HCT116 (cell line): ENCODE measurements around the gene SUCLG2. TPM values are rescaled to one million over a fixed set of nuclear protein-coding genes. Genes with fewer than 3 reads are reported as not detected.

ENCODE experiments used
- ATAC-seq: fragments of 200-7000 bp; cut with Tn5 transposase; 2 replicates; pipeline ENCODE4 v1.9.1; 2020; ENCODE audit warnings: mild to moderate bottlenecking, moderate library complexity
- BruUV-seq: library from RNA; stranded (reverse); fragments of 400-500 nt; replicated peaks from 2 replicates; lab custom pipeline; 2021; lab: Mats Ljungman, UMichigan
- CTCF ChIA-PET: fragments of 300-600 bp; sonication (Branson Sonifier 250); formaldehyde crosslinking; loops from one replicate; lab custom pipeline; 2021; ENCODE audit warnings: antibody characterized with exemption; lab: Charles Lee
- POLR2A ChIA-PET: fragments of 300-600, 350-600 bp; sonication (Branson Sonifier 250); formaldehyde crosslinking; loops from one replicate; lab custom pipeline; 2021; ENCODE audit warnings: antibody characterized with exemption; lab: Charles Lee
- RAD21 ChIA-PET, 2 experiments: fragments of 300-600 bp; sonication (Branson Sonifier 250); formaldehyde crosslinking; loops; one replicate each; lab custom pipeline; 2023; ENCODE audit warnings: low total read pairs in 2 of 2; ENCODE audit not compliant: uncharacterized antibody in 2 of 2, unreplicated experiment in 2 of 2, low non-redundant PET in 1 of 2; lab: Charles Lee
- DNase-seq: peaks from one replicate; pipeline ENCODE4 v3.0.0-alpha.2; 2010; ENCODE audit warnings: low read depth, low spot score
- H2AFZ ChIP-seq: fragments of 200-600 bp; shearing (Covaris generic), sonication (generic); 2 replicates; pipeline ENCODE4 v1.6.1; 2017; ENCODE audit warnings: low read depth, mixed run types, mixed read lengths, antibody characterized with exemption, low read length; ENCODE audit not compliant: poor library complexity, severe bottlenecking
- H3K27ac ChIP-seq: 2 replicates; pipeline ENCODE4 v1.5.1; 2012; ENCODE audit warnings: low read depth, low read length
- H3K27me3 ChIP-seq: fragments of 200-600 bp; sonication (generic); 2 replicates; pipeline ENCODE4 v1.6.1; 2016; ENCODE audit warnings: mixed run types, low read length, mixed read lengths; ENCODE audit not compliant: insufficient read depth
- H3K36me3 ChIP-seq, 2 experiments: fragments of 200-500 bp in 1 of 2; fragments of 200-600 bp in 1 of 2; sonication (Bioruptor generic) in 1 of 2; sonication (generic) in 1 of 2; 2 replicates each; pipeline versions ENCODE4 v1.5.1 to v1.6.1; 2014 to 2016; ENCODE audit warnings: low read length in 2 of 2, inconsistent platforms in 1 of 2, mixed read lengths in 1 of 2, mixed run types in 1 of 2; ENCODE audit not compliant: insufficient read depth in 2 of 2, control insufficient read depth in 1 of 2
- H3K4me1 ChIP-seq, 2 experiments: fragments of 200-600 bp in 1 of 2; sonication (generic) in 1 of 2; 2 replicates each; pipeline versions ENCODE4 v1.5.1 to v1.6.1; 2012 to 2017; ENCODE audit warnings: low read length in 2 of 2, inconsistent platforms in 1 of 2, mild to moderate bottlenecking in 1 of 2, mixed read lengths in 1 of 2, mixed run types in 1 of 2, moderate library complexity in 1 of 2; ENCODE audit not compliant: insufficient read depth in 2 of 2, control insufficient read depth in 1 of 2
- H3K4me2 ChIP-seq: fragments of 200-600 bp; sonication (generic); 2 replicates; pipeline ENCODE4 v1.6.1; 2017; ENCODE audit warnings: mixed run types, low read length, mixed read lengths
- H3K4me3 ChIP-seq, 2 experiments: fragments of 200-600 bp in 1 of 2; sonication (generic) in 1 of 2; replicated peaks in 1 of 2; 2 replicates each; pipeline ENCODE4 v1.5.1; 2011 to 2016; ENCODE audit warnings: low read length in 2 of 2, control low read depth in 1 of 2, low read depth in 1 of 2, mild to moderate bottlenecking in 1 of 2, mixed read lengths in 1 of 2, mixed run types in 1 of 2
- H3K79me2 ChIP-seq: fragments of 200-600 bp; sonication (generic); 2 replicates; pipeline ENCODE4 v1.6.1; 2017; ENCODE audit warnings: mild to moderate bottlenecking, mixed run types, low read length, moderate library complexity, mixed read lengths; ENCODE audit not compliant: insufficient read depth
- H3K9ac ChIP-seq: fragments of 200-600 bp; sonication (generic); 2 replicates; pipeline ENCODE4 v1.6.1; 2016; ENCODE audit warnings: low read length, mixed read lengths
- H3K9me2 ChIP-seq: fragments of 200-600 bp; sonication (generic), shearing (Covaris generic); 2 replicates; pipeline ENCODE4 v1.6.1; 2017; ENCODE audit warnings: mixed run types, mild to moderate bottlenecking, moderate library complexity; ENCODE audit not compliant: insufficient read depth
- H3K9me3 ChIP-seq, 2 experiments: fragments of 200-500 bp in 1 of 2; fragments of 200-600 bp in 1 of 2; sonication (Bioruptor generic) in 1 of 2; sonication (generic) in 1 of 2; 2 replicates each; pipeline ENCODE4 v1.6.1; 2014 to 2017; ENCODE audit warnings: low read length in 2 of 2, mixed read lengths in 2 of 2, inconsistent platforms in 1 of 2, low read depth in 1 of 2, mild to moderate bottlenecking in 1 of 2, mixed run types in 1 of 2, moderate library complexity in 1 of 2; ENCODE audit not compliant: control insufficient read depth in 1 of 2, insufficient read depth in 1 of 2
- H4K20me1 ChIP-seq: fragments of 200-600 bp; sonication (generic), shearing (Covaris generic); 2 replicates; pipeline ENCODE4 v1.6.1; 2017; ENCODE audit warnings: mixed run types, mild to moderate bottlenecking, moderate library complexity; ENCODE audit not compliant: insufficient read depth
- CBX3 ChIP-seq: IDR thresholded peaks from 2 replicates; pipeline ENCODE4 v1.6.1; 2012; ENCODE audit warnings: low read depth
- EGR1 ChIP-seq: IDR thresholded peaks from 2 replicates; pipeline ENCODE4 v1.6.1; 2012; ENCODE audit warnings: low read depth
- EZH2phosphoT487 ChIP-seq: fragments of 200-600 bp; IDR thresholded peaks from 2 replicates; pipeline ENCODE4 v1.6.1; 2018; ENCODE audit warnings: antibody characterized with exemption, borderline replicate concordance
- FOSL1 ChIP-seq: IDR thresholded peaks from 2 replicates; pipeline ENCODE4 v1.6.1; 2012; ENCODE audit warnings: low read depth
- POLR2AphosphoS5 ChIP-seq: IDR thresholded peaks from 2 replicates; pipeline ENCODE4 v1.6.1; 2011; ENCODE audit warnings: mild to moderate bottlenecking, low read depth, low read length, moderate library complexity
- REST ChIP-seq: IDR thresholded peaks from 2 replicates; pipeline ENCODE4 v1.6.1; 2012; ENCODE audit warnings: low read depth
- SP1 ChIP-seq: IDR thresholded peaks from 2 replicates; pipeline ENCODE4 v1.6.1; 2012; ENCODE audit warnings: low read depth
- intact Hi-C: fragments of 100-400 bp; cut with micrococcal nuclease; formaldehyde crosslinking; loops from 2 replicates; pipeline ENCODE4 v1.10.0; 2022
- total RNA-seq: library from RNA; stranded (reverse); gene quantifications from one replicate; pipeline ENCODE4 v1.2.1, GENCODE V29; 2021; ENCODE audit not compliant: unreplicated experiment

SUCLG2 gene
- total RNA-seq, 1 experiment from 2014 or later: 49.2 TPM

- CTCF ChIA-PET: no interaction called here
- Histone ChIP-seq H3K9ac (no peak overlapping the region), H3K79me2 (peaks cover 48% of the 10 kb centered on the region), H3K36me3 (no peaks in the 10 kb centered on the region), H3K27me3 (no peaks in the 10 kb centered on the region), H3K4me3 (no peak overlapping the region), H4K20me1 (no peaks in the 10 kb centered on the region), H3K4me1 (peaks cover 12 to 17% of the 10 kb centered on the region in 2 experiments), H2AFZ (no peak overlapping the region), H3K4me2 (no peak overlapping the region), H3K27ac (no peak overlapping the region), H3K9me2 (no peaks in the 10 kb centered on the region), H3K9me3 (no peaks in the 10 kb centered on the region)
- TF ChIP-seq EGR1 (no peak), REST (no peak), EZH2phosphoT487 (no peak)
- no peak for DNase-seq
- POLR2A ChIA-PET: no interaction called here
- RAD21 ChIA-PET: no interaction called here
- intact Hi-C loops: no loop called here
- no peak for ATAC-seq
- BruUV-seq: no TSS peak
Observed at GRCh38 chr3:67642734-67643133, 11.7 kb downstream of the SUCLG2 start.

- H3K4me2 ChIP-seq: no peak overlapping the region
- H3K4me1 ChIP-seq: peaks cover 6 to 12% of the 10 kb centered on the region in 2 experiments
- RAD21 ChIA-PET: no interaction called here
- H2AFZ ChIP-seq: no peak overlapping the region
- peaks cover 52% of the 10 kb centered on the region for H3K79me2 ChIP-seq
- TF ChIP-seq REST (no peak), SP1 (no peak), POLR2AphosphoS5 (no peak), CBX3 (no peak), FOSL1 (no peak)
- no TSS peak for BruUV-seq
- no peaks in the 10 kb centered on the region for H3K27me3 ChIP-seq
- H3K9me2 ChIP-seq: no peaks in the 10 kb centered on the region
- H3K36me3 ChIP-seq: no peaks in the 10 kb centered on the region
- H3K9me3 ChIP-seq: no peaks in the 10 kb centered on the region
- no peak for ATAC-seq
- H3K9ac ChIP-seq: no peak overlapping the region
- H3K4me3 ChIP-seq: no peak overlapping the region
- CTCF ChIA-PET: no interaction called here
- no peaks in the 10 kb centered on the region for H4K20me1 ChIP-seq
- POLR2A ChIA-PET: no interaction called here
- no peak overlapping the region for H3K27ac ChIP-seq
- DNase-seq: no peak
- intact Hi-C loops: no loop called here
Observed at GRCh38 chr3:67642190-67642589, 12.2 kb downstream of the SUCLG2 start.
